Sciatic nerve (tissue), 2 donors: ENCODE measurements around the gene ETHE1. TPM values are rescaled to one million over a fixed set of nuclear protein-coding genes. Genes with fewer than 3 reads are reported as not detected.

Source experiments
- ATAC-seq: fragments of 200-7000 bp; cut with Tn5 transposase; one replicate; pipeline ENCODE4 v1.9.1; 2020; ENCODE audit warnings: mild to moderate bottlenecking, moderate library complexity
- DNase-seq: peaks from one replicate; pipeline ENCODE4 v3.0.0-alpha.2; 2020; ENCODE audit warnings: low spot score
- intact Hi-C: fragments of 100-400 bp; cut with DNase I; formaldehyde crosslinking; loops from one replicate; pipeline ENCODE4 v1.14.2; 2022
- total RNA-seq: library from RNA; stranded (reverse); fragmentation: NEBNext Ultra II Directional; extraction: Animal tissue kit (Norgen Biotek cat#: 25700); gene quantifications from one replicate; pipeline ENCODE4 v1.2.1, GENCODE V29; 2021
- donor health status: DM: no; HTN: no; CAD: no.
- donor health status: DM: no; HTN: no; CAD: no.

The ETHE1 gene
- total RNA-seq, 1 donor from 2014 or later = 33.3 TPM

- no peak for ATAC-seq
- intact Hi-C loops = no loop called here
- DNase-seq = no peak
Observed at GRCh38 chr19:43476606-43477005, 50.4 kb downstream of the ETHE1 start.

GRCh38 chr19:43474986-43475705 lies 51.9 kb downstream of the ETHE1 start:
- ATAC-seq = peak; percentile 97
- peak; percentile 99 for DNase-seq
- intact Hi-C loops = no loop called here

- DNase-seq = no peak
- no peak for ATAC-seq
- intact Hi-C loops = no loop called here
Observed at GRCh38 chr19:43474487-43474886, 52.5 kb downstream of the ETHE1 start.

- DNase-seq (no peak), ATAC-seq (no peak)
- intact Hi-C loops = no loop called here
Observed at GRCh38 chr19:43471091-43471490, 55.9 kb downstream of the ETHE1 start.

GRCh38 chr19:43470288-43470687 lies 56.7 kb downstream of the ETHE1 start:
- no peak for ATAC-seq
- intact Hi-C loops = no loop called here
- no peak for DNase-seq

GRCh38 chr19:43469160-43469480 lies 57.9 kb downstream of the ETHE1 start:
- intact Hi-C loops = no loop called here
- DNase-seq (no peak), ATAC-seq (no peak)

GRCh38 chr19:43468354-43469159 lies 58.4 kb downstream of the ETHE1 start:
- no peak for DNase-seq
- intact Hi-C loops = no loop called here
- ATAC-seq = no peak

GRCh38 chr19:43467730-43468129 lies 59.3 kb downstream of the ETHE1 start:
- ATAC-seq = no peak
- DNase-seq = no peak
- intact Hi-C loops = no loop called here

GRCh38 chr19:43467276-43467675 lies 59.7 kb downstream of the ETHE1 start:
- DNase-seq = no peak
- intact Hi-C loops = no loop called here
- no peak for ATAC-seq

- DNase-seq (no peak), ATAC-seq (no peak)
- intact Hi-C loops = no loop called here
Observed at GRCh38 chr19:43466793-43467192, 60.2 kb downstream of the ETHE1 start.

GRCh38 chr19:43465468-43466120 lies 61.4 kb downstream of the ETHE1 start, which contains the start of gene LYPD3:
LYPD3 (minus strand) TSS chr19:43465608; CDS start chr19:43465571, 37 bp downstream.
- intact Hi-C loops = no loop called here
- ATAC-seq = no peak
- no peak for DNase-seq

- ATAC-seq (peak; percentile 80), DNase-seq (peak; percentile 93)
- intact Hi-C loops = no loop called here
Observed at GRCh38 chr19:43464134-43464775, 62.7 kb downstream of the ETHE1 start.

GRCh38 chr19:43463381-43464133 lies 63.4 kb downstream of the ETHE1 start:
- intact Hi-C loops = no loop called here
- DNase-seq (peak; percentile 100), ATAC-seq (peak; percentile 96)

GRCh38 chr19:43462785-43463380 lies 64.1 kb downstream of the ETHE1 start:
- intact Hi-C loops = no loop called here
- ATAC-seq (no peak), DNase-seq (no peak)

GRCh38 chr19:43462383-43462782 lies 64.6 kb downstream of the ETHE1 start:
- ATAC-seq (no peak), DNase-seq (no peak)
- intact Hi-C loops = no loop called here

- intact Hi-C loops = no loop called here
- ATAC-seq = no peak
- no peak for DNase-seq
Observed at GRCh38 chr19:43461303-43461702, 65.7 kb downstream of the ETHE1 start.

GRCh38 chr19:43460362-43461016 lies 66.5 kb downstream of the ETHE1 start:
- DNase-seq (no peak), ATAC-seq (no peak)
- intact Hi-C loops = no loop called here

- DNase-seq (no peak), ATAC-seq (no peak)
- intact Hi-C loops = no loop called here
Observed at GRCh38 chr19:43457809-43458208, 69.2 kb downstream of the ETHE1 start.
